GM10266 (cell line): Measurements from ENCODE around the gene KLHDC7B.

Experiments used
- DNase-seq: peaks from one replicate; pipeline ENCODE4 v3.0.0; 2012; ENCODE audit errors: extremely low spot score
- CTCF ChIP-seq: IDR thresholded peaks from 2 replicates; pipeline ENCODE4 v1.5.1; 2012; ENCODE audit warnings: mild to moderate bottlenecking, low read depth; ENCODE audit not compliant: control insufficient read depth, insufficient read depth; ENCODE audit errors: missing control alignments

KLHDC7B gene

GRCh38 chr22:50582493-50583293, 37.0 kb downstream of the KLHDC7B start, which contains the start of gene CHKB:
Gene CHKB (minus strand): TSS chr22:50582849. CDS start chr22:50582781, 68 bp downstream.
- no peak for TF ChIP-seq CTCF
- DNase-seq = peak; percentile 100

- DNase-seq = no peak
- no peak for TF ChIP-seq CTCF
Measured at GRCh38 chr22:50583294-50583861, 37.7 kb downstream of the KLHDC7B start.

GRCh38 chr22:50584106-50585096, 38.7 kb downstream of the KLHDC7B start:
- TF ChIP-seq CTCF = no peak
- no peak for DNase-seq

GRCh38 chr22:50585238-50585637, 39.5 kb downstream of the KLHDC7B start:
- no peak for DNase-seq
- TF ChIP-seq CTCF = no peak

GRCh38 chr22:50585781-50586180, 40.1 kb downstream of the KLHDC7B start:
- TF ChIP-seq CTCF = no peak
- no peak for DNase-seq

GRCh38 chr22:50586416-50586815, 40.7 kb downstream of the KLHDC7B start:
- no peak for DNase-seq
- no peak for TF ChIP-seq CTCF
